IMR-90 (cell line): ENCODE data around the gene EXOC1L. TPM values are rescaled to one million over a fixed set of nuclear protein-coding genes. Genes with fewer than 3 reads are reported as not detected.

Experiments
- ATAC-seq: fragments of 200-7000 bp; cut with Tn5 transposase; 2 replicates; pipeline ENCODE4 v1.9.1; 2020; ENCODE audit warnings: low read depth, mild to moderate bottlenecking, moderate library complexity
- BruUV-seq: library from RNA; stranded (reverse); fragments of 400-500 nt; replicated peaks from 2 replicates; lab custom pipeline; 2021; lab: Mats Ljungman, UMichigan
- CTCF ChIA-PET: fragments of 300-600 bp; formaldehyde crosslinking; extraction: SDS; loops from one replicate; lab custom pipeline; 2021; ENCODE audit warnings: antibody characterized with exemption; lab: Yijun Ruan, JAX
- POLR2A ChIA-PET: fragments of 300-600 bp; sonication (Branson Sonifier 250); formaldehyde crosslinking; loops from one replicate; lab custom pipeline; 2022; ENCODE audit warnings: antibody characterized with exemption; ENCODE audit not compliant: unreplicated experiment; lab: Charles Lee
- DNase-seq: peaks from one replicate; pipeline ENCODE4 v3.0.0; 2013
- H2AFZ ChIP-seq: replicated peaks from 2 replicates; pipeline ENCODE3; 2013; ENCODE audit warnings: low read length, mild to moderate bottlenecking; ENCODE audit not compliant: poor library complexity
- H2AK5ac ChIP-seq: 2 replicates; pipeline ENCODE4 v1.6.1; 2013; ENCODE audit warnings: low read depth, low read length, inconsistent platforms
- H2AK9ac ChIP-seq: replicated peaks from 2 replicates; pipeline ENCODE3; 2013; ENCODE audit warnings: mild to moderate bottlenecking, low read depth, low read length, moderate library complexity; ENCODE audit not compliant: poor library complexity
- H2BK120ac ChIP-seq: 2 replicates; pipeline ENCODE4 v1.6.1; 2013; ENCODE audit warnings: low read depth, low read length, inconsistent platforms
- H2BK15ac ChIP-seq: 3 replicates; pipeline ENCODE4 v1.6.1; 2013; ENCODE audit warnings: low read depth, low read length, inconsistent platforms
- H2BK20ac ChIP-seq: 2 replicates; pipeline ENCODE4 v1.6.1; 2013; ENCODE audit warnings: low read depth, mild to moderate bottlenecking, inconsistent platforms, low read length, moderate library complexity
- H2BK5ac ChIP-seq: 2 replicates; pipeline ENCODE4 v1.6.1; 2013; ENCODE audit warnings: mild to moderate bottlenecking, low read depth, low read length, inconsistent platforms; ENCODE audit not compliant: poor library complexity, severe bottlenecking
- H3K14ac ChIP-seq: replicated peaks from 2 replicates; pipeline ENCODE4 v1.6.1; 2013; ENCODE audit warnings: low read depth, low read length, inconsistent platforms
- H3K18ac ChIP-seq: 2 replicates; pipeline ENCODE4 v1.6.1; 2013; ENCODE audit warnings: low read depth, low read length, control low read depth
- H3K23ac ChIP-seq: 2 replicates; pipeline ENCODE4 v1.6.1; 2013; ENCODE audit warnings: low read depth, low read length, inconsistent platforms
- H3K27ac ChIP-seq: 2 replicates; pipeline ENCODE4 v1.5.1; 2013; ENCODE audit warnings: mild to moderate bottlenecking, control low read depth, low read length; ENCODE audit not compliant: insufficient read depth
- H3K27me3 ChIP-seq: 2 replicates; pipeline ENCODE4 v1.6.1; 2013; ENCODE audit warnings: low read length; ENCODE audit not compliant: control insufficient read depth, insufficient read depth
- H3K36me3 ChIP-seq: 2 replicates; pipeline ENCODE4 v1.6.1; 2013; ENCODE audit warnings: low read length, mixed read lengths; ENCODE audit not compliant: control insufficient read depth, insufficient read depth
- H3K4ac ChIP-seq: 2 replicates; pipeline ENCODE4 v1.6.1; 2013; ENCODE audit warnings: low read depth, low read length, inconsistent platforms
- H3K4me1 ChIP-seq: 2 replicates; pipeline ENCODE4 v1.6.1; 2013; ENCODE audit warnings: low read length, mixed read lengths; ENCODE audit not compliant: control insufficient read depth, insufficient read depth
- H3K4me2 ChIP-seq: 2 replicates; pipeline ENCODE4 v1.6.1; 2013; ENCODE audit warnings: low read depth, mild to moderate bottlenecking, control low read depth, low read length, moderate library complexity
- H3K4me3 ChIP-seq: 2 replicates; pipeline ENCODE4 v1.5.1; 2013; ENCODE audit warnings: low read depth, mild to moderate bottlenecking, control low read depth, low read length, moderate library complexity; ENCODE audit not compliant: insufficient read depth
- H3K56ac ChIP-seq: 2 replicates; pipeline ENCODE4 v1.6.1; 2013; ENCODE audit warnings: low read length, inconsistent platforms; ENCODE audit not compliant: insufficient read depth; ENCODE audit errors: extremely low read depth
- H3K79me1 ChIP-seq, 2 experiments: 2 replicates each; pipeline ENCODE4 v1.6.1; 2013; ENCODE audit warnings: low read length in 2 of 2, inconsistent platforms in 1 of 2, low read depth in 1 of 2
- H3K9ac ChIP-seq: 2 replicates; pipeline ENCODE4 v1.6.1; 2013; ENCODE audit warnings: low read depth, low read length, control low read depth
- H3K9me1 ChIP-seq: 2 replicates; pipeline ENCODE4 v1.6.1; 2013; ENCODE audit warnings: low read length, inconsistent platforms; ENCODE audit not compliant: insufficient read depth
- H3K9me3 ChIP-seq: 2 replicates; pipeline ENCODE4 v1.6.1; 2013; ENCODE audit warnings: low read length; ENCODE audit not compliant: control insufficient read depth, insufficient read depth
- H4K20me1 ChIP-seq: 2 replicates; pipeline ENCODE4 v1.6.1; 2013; ENCODE audit warnings: low read length, inconsistent platforms; ENCODE audit not compliant: insufficient read depth
- H4K5ac ChIP-seq: 2 replicates; pipeline ENCODE4 v1.6.1; 2013; ENCODE audit warnings: mild to moderate bottlenecking, low read depth, low read length, control low read depth
- H4K8ac ChIP-seq, 2 experiments: 2 replicates each; pipeline ENCODE4 v1.6.1; 2013; ENCODE audit warnings: low read depth in 2 of 2, low read length in 2 of 2, control low read depth in 1 of 2, inconsistent platforms in 1 of 2
- H4K91ac ChIP-seq: 2 replicates; pipeline ENCODE4 v1.6.1; 2013; ENCODE audit warnings: low read depth, low read length, inconsistent platforms; ENCODE audit not compliant: insufficient read depth
- BHLHE40 ChIP-seq: fragments of 150-350 bp; IDR thresholded peaks from 2 replicates; pipeline ENCODE4 v1.6.1; 2016; ENCODE audit warnings: mild to moderate bottlenecking, low read depth, low read length
- CEBPB ChIP-seq: IDR thresholded peaks from 2 replicates; pipeline ENCODE4 v1.6.1; 2012; ENCODE audit warnings: low read depth, low read length, improper control_type of control experiment
- CHD1 ChIP-seq: IDR thresholded peaks from 2 replicates; pipeline ENCODE4 v1.6.1; 2012; ENCODE audit warnings: low read depth, low read length, improper control_type of control experiment
- CTCF ChIP-seq: conservative IDR thresholded peaks from 2 replicates; pipeline ENCODE4 v1.5.1; 2012; ENCODE audit warnings: mild to moderate bottlenecking, low read depth, low read length, improper control_type of control experiment
- ELK1 ChIP-seq: fragments of 150-350 bp; IDR thresholded peaks from 2 replicates; pipeline ENCODE4 v1.6.1; 2016; ENCODE audit warnings: low read depth, mild to moderate bottlenecking, low read length, moderate library complexity, borderline replicate concordance
- FOS ChIP-seq: fragments of 150-350 bp; IDR thresholded peaks from 2 replicates; pipeline ENCODE4 v1.6.1; 2016; ENCODE audit warnings: low read depth, low read length
- MAFK ChIP-seq: IDR thresholded peaks from 2 replicates; pipeline ENCODE4 v1.6.1; 2012; ENCODE audit warnings: low read depth, low read length, improper control_type of control experiment
- MAZ ChIP-seq: IDR thresholded peaks from 2 replicates; pipeline ENCODE4 v1.6.1; 2012; ENCODE audit warnings: low read depth, mild to moderate bottlenecking, low read length, improper control_type of control experiment, moderate library complexity, borderline replicate concordance
- MXI1 ChIP-seq: IDR thresholded peaks from 2 replicates; pipeline ENCODE4 v1.6.1; 2012; ENCODE audit warnings: low read depth, mild to moderate bottlenecking, low read length, moderate library complexity, borderline replicate concordance
- NFE2L2 ChIP-seq: fragments of 150-350 bp; IDR thresholded peaks from 2 replicates; pipeline ENCODE4 v1.6.1; 2016; ENCODE audit warnings: low read depth, mild to moderate bottlenecking, low read length
- POLR2A ChIP-seq: IDR thresholded peaks from 2 replicates; pipeline ENCODE4 v1.6.1; 2012; ENCODE audit warnings: mild to moderate bottlenecking, low read depth, low read length
- RAD21 ChIP-seq: IDR thresholded peaks from 2 replicates; pipeline ENCODE4 v1.6.1; 2012; ENCODE audit warnings: low read length, improper control_type of control experiment
- RCOR1 ChIP-seq: IDR thresholded peaks from 2 replicates; pipeline ENCODE4 v1.6.1; 2012; ENCODE audit warnings: mild to moderate bottlenecking, low read length, improper control_type of control experiment; ENCODE audit not compliant: insufficient replicate concordance
- RFX5 ChIP-seq: IDR thresholded peaks from 2 replicates; pipeline ENCODE4 v1.8.0; 2012; ENCODE audit warnings: low read depth, mild to moderate bottlenecking, low read length, moderate library complexity
- SMC3 ChIP-seq: fragments of 150-350 bp; IDR thresholded peaks from 2 replicates; pipeline ENCODE4 v1.6.1; 2016; ENCODE audit warnings: low read depth, mild to moderate bottlenecking, antibody characterized with exemption, low read length, moderate library complexity
- USF2 ChIP-seq: fragments of 150-350 bp; IDR thresholded peaks from 2 replicates; pipeline ENCODE4 v1.6.1; 2017; ENCODE audit warnings: mild to moderate bottlenecking, antibody characterized with exemption, low read length, low read depth
- WGBS, 2 experiments: methylation state at CpG; one replicate each; pipeline versions ENCODE4 v1.1.5 to v1.1.7; 2013; ENCODE audit warnings: missing lambda C conversion rate in 2 of 2; ENCODE audit not compliant: insufficient read length in 1 of 2; ENCODE audit errors: extremely low coverage in 2 of 2; 5-methylcytosine and 5-hydroxymethylcytosine counted together
- dilution Hi-C: fragments of 300-500 bp; cut with HindIII; formaldehyde crosslinking; loops from one replicate; pipeline ENCODE4 v1.14.3; 2018; ENCODE audit warnings: low sequenced_read_pairs; ENCODE audit not compliant: unreplicated experiment
- in situ Hi-C: fragments of 300-500 bp; cut with MboI; formaldehyde crosslinking; loops from 3 replicates; pipeline ENCODE4 v1.14.3; 2019; ENCODE audit warnings: low sequenced_read_pairs, inconsistent platforms, mixed read lengths
- intact Hi-C: fragments of 100-400 bp; cut with micrococcal nuclease; formaldehyde crosslinking; loops from 2 replicates; pipeline ENCODE4 v1.10.0; 2022
- polyA plus RNA-seq, 3 experiments: library from polyadenylated mRNA; depleted of rRNA; stranded (reverse); fragments of >200 nt; gene quantifications; 2 replicates each; pipeline ENCODE4 v1.2.3, GENCODE V29; 2012; ENCODE audit warnings: low replicate concordance in 1 of 3
- total RNA-seq: library from RNA; depleted of rRNA; stranded (reverse); fragments of >200 nt; gene quantifications from 2 replicates; pipeline ENCODE4 v1.2.3, GENCODE V29; 2012

EXOC1L gene
- total and polyA plus RNA-seq, 2 of the 4 experiments (the other 2 are of a cell fraction), result not detected

DNA sequence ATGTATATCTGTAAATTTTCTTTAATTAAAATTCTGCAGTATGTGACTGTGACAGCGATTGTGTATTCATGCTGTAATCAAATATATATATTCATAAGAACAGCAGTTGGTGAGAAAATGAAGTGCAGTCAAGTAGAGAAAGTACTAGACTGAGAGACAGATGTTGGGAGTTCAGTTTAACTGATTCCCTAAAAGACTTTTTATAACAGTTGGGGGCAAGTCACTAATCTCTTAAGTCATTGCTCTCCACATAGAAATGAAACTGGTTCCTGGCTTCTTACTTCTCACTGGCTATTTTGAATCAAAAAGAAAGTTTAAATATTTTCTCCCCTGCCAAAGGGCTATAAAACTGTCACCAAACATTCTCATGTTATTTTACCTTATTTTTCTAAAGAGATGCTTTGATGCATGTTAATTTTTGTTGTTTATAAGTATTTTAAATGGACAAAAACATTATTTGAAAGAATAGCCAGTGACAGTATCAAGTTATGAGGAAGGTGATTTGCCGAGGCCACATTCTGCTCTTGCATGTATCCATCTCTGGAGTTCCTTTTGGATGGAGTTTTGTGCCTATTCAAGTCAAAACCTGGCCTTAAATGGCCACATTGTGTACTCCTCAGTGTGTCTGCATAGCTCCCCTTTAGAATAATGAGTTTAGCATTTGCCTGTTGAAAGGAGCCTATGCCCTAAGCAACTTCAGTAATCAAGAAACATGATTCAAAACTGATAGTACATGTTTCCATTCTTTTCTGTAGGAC is 64.7 kb downstream of the EXOC1L start:
- Histone ChIP-seq H3K23ac (no peak overlapping the region), H2AK9ac (no peak overlapping the region), H2BK120ac (no peak overlapping the region), H3K79me1 (0 out of 4 replicates have a peak, but pooled peaks cover 0 to 2% of the 10 kb centered on the region in 2 experiments), H3K18ac (no peak overlapping the region), H2BK5ac (no peak overlapping the region), H3K36me3 (peaks cover 17% of the 10 kb centered on the region), H3K4me1 (no peaks in the 10 kb centered on the region), H2BK20ac (no peak overlapping the region), H3K27ac (no peak overlapping the region), H4K91ac (no peak overlapping the region), H3K4me3 (no peak overlapping the region), H4K20me1 (no peaks in the 10 kb centered on the region), H3K4ac (no peak overlapping the region), H4K8ac (no peak overlapping the region), H3K56ac (no peak overlapping the region), H2AK5ac (no peak overlapping the region), H3K9me3 (no peaks in the 10 kb centered on the region), H3K27me3 (no peaks in the 10 kb centered on the region), H3K9me1 (no peaks in the 10 kb centered on the region), H3K9ac (no peak overlapping the region), H3K4me2 (no peak overlapping the region), H4K5ac (no peak overlapping the region), H2BK15ac (no peak overlapping the region), H3K14ac (no peak overlapping the region), H2AFZ (no peak overlapping the region)
- TF ChIP-seq NFE2L2 (no peak), MXI1 (no peak), ELK1 (no peak), RFX5 (no peak), RAD21 (no peak), CTCF (no peak), USF2 (no peak), SMC3 (no peak), RCOR1 (no peak), MAZ (no peak), CHD1 (no peak), POLR2A (no peak), MAFK (no peak), BHLHE40 (no peak), FOS (no peak), CEBPB (no peak)
- BruUV-seq, result no TSS peak
- no CpG with 5 or more reads among the region's 2 CpGs for WGBS, 2 experiments
- no peak for DNase-seq
- no peak for ATAC-seq
- dilution Hi-C loops, result no loop called here
- ChIA-PET POLR2A (no interaction called here), CTCF (no interaction called here)
- intact Hi-C loops, result no loop called here
- in situ Hi-C loops, result no loop called here
